ENCODE data around the gene TRAPPC10. TPM values are rescaled to one million over a fixed set of nuclear protein-coding genes. Genes with fewer than 3 reads are reported as not detected.

The TRAPPC10 gene
- total and polyA plus RNA-seq, 2 of the 8 experiments (the other 6 are each of a cell fraction or from before 2014, with no cell fraction given) = 18.5 to 29.8 TPM

GRCh38 chr21:44084496-44085241 lies 72.6 kb downstream of the TRAPPC10 start (continued):
- no peak for TF ChIP-seq ATF2 (IDR thresholded peaks at IDR 0.05; ENCODE audit: low read length)
- TF ChIP-seq CTCF (IDR thresholded peaks at IDR 0.05; ENCODE audit: control extremely low read depth in 1 of 3, insufficient read depth in 1 of 3, low read depth in 1 of 3, low read length in 3 of 3) = no peak
- TF ChIP-seq SP4 (IDR thresholded peaks at IDR 0.05; ENCODE audit: low read length) = no peak
- no peak for TF ChIP-seq CTBP2 (IDR thresholded peaks at IDR 0.05; ENCODE audit: borderline replicate concordance, insufficient read depth, insufficient read length, low read length)
- no peak for TF ChIP-seq YY1 (IDR thresholded peaks at IDR 0.05; ENCODE audit: low read depth, low read length)
- no peak for TF ChIP-seq GTF2F1 (IDR thresholded peaks at IDR 0.05; ENCODE audit: borderline replicate concordance, low read depth, low read length)
